Spleen (tissue), 11 donors: ENCODE results near the gene ATG5. TPM values are rescaled to one million over a fixed set of nuclear protein-coding genes. Genes with fewer than 3 reads are reported as not detected.

Experiments used
- DNase-seq: peaks from one replicate; pipeline ENCODE4 v3.0.0-alpha.2; 2020
- H3K27ac ChIP-seq, 8 donors: fragments of 200-600 bp; sonication (generic) in 7 of 8; 1 replicate in 4 of 8; 2 replicates in 4 of 8; pipeline versions ENCODE4 v1.5.0 to v1.8.0; 2016 to 2021; ENCODE audit warnings: inconsistent platforms in 4 of 8, mild to moderate bottlenecking in 4 of 8, moderate library complexity in 1 of 8
- H3K27me3 ChIP-seq, 7 donors: fragments of 200-600 bp; sonication (generic) in 6 of 7; replicated peaks in 1 of 7; 1 replicate in 4 of 7; 2 replicates in 3 of 7; pipeline versions ENCODE4 v1.5.0 to v1.8.0; 2016 to 2021; ENCODE audit warnings: inconsistent platforms in 3 of 7, mild to moderate bottlenecking in 1 of 7
- H3K36me3 ChIP-seq, 6 donors: fragments of 200-600 bp; sonication (generic) in 5 of 6; 1 replicate in 4 of 6; 2 replicates in 2 of 6; pipeline versions ENCODE4 v1.5.0 to v1.8.0; 2016 to 2021; ENCODE audit warnings: inconsistent platforms in 2 of 6
- H3K4me1 ChIP-seq, 6 donors: fragments of 200-600 bp; sonication (generic) in 5 of 6; 1 replicate in 3 of 6; 2 replicates in 3 of 6; pipeline versions ENCODE4 v1.5.0 to v1.8.0; 2016 to 2021; ENCODE audit warnings: inconsistent platforms in 3 of 6
- H3K4me3 ChIP-seq, 8 donors: fragments of 200-600 bp; sonication (generic) in 7 of 8; 1 replicate in 4 of 8; 2 replicates in 4 of 8; pipeline versions ENCODE4 v1.5.0 to v1.8.0; 2016 to 2021; ENCODE audit warnings: inconsistent platforms in 4 of 8, mild to moderate bottlenecking in 4 of 8, moderate library complexity in 2 of 8
- H3K9me3 ChIP-seq, 8 donors: fragments of 200-600 bp; sonication (generic) in 7 of 8; 1 replicate in 4 of 8; 2 replicates in 4 of 8; pipeline versions ENCODE4 v1.5.0 to v1.8.0; 2016 to 2021; ENCODE audit warnings: inconsistent platforms in 4 of 8
- POLR2A ChIP-seq, 3 donors: fragments of 450-650 bp; IDR thresholded peaks; one replicate each; pipeline ENCODE4 v1.5.1; 2017; ENCODE audit warnings: antibody characterized with exemption in 3 of 3, mild to moderate bottlenecking in 1 of 3
- POLR2AphosphoS5 ChIP-seq, 3 donors: sonication (generic); formaldehyde crosslinking; IDR thresholded peaks; one replicate each; pipeline ENCODE4 v1.5.1; 2017; ENCODE audit warnings: antibody characterized with exemption in 3 of 3
- WGBS, 5 donors: extraction: QIAGEN DNeasy Blood & Tissue Kit in 3 of 5; methylation state at CpG; one replicate each; pipeline versions ENCODE4 v1.1.5 to v1.1.7; 2013 to 2018; 5-methylcytosine and 5-hydroxymethylcytosine counted together
- intact Hi-C: fragments of 100-400 bp; cut with DNase I; formaldehyde crosslinking; loops from one replicate; pipeline ENCODE4 v1.15.0; 2023; ENCODE audit warnings: low total_unique reads
- polyA plus RNA-seq, 3 donors: library from polyadenylated mRNA; stranded (reverse); fragments of 200-250 nt; gene quantifications; one replicate each; pipeline ENCODE4 v1.2.1, GENCODE V29; 2013
- total RNA-seq, 7 donors: library from RNA; depleted of rRNA in 3 of 7; stranded (reverse); fragments of >200 nt in 3 of 7; fragmentation: NEBNext Ultra II Directional in 4 of 7; extraction: Animal tissue kit (Norgen Biotek cat#: 25700) in 4 of 7; gene quantifications; one replicate each; pipeline versions ENCODE4 v1.1.0 to v1.2.1, GENCODE V29; 2016 to 2021
- TF ChIP-seq, protein P1 (sequence below), 11 experiments: fragments of 200-600 bp in 7 of 11; fragments of 450-650 bp in 4 of 11; sonication (generic) in 4 of 11; IDR thresholded peaks in 8 of 11; conservative IDR thresholded peaks in 3 of 11; 1 replicate in 7 of 11; 2 replicates in 4 of 11; pipeline versions ENCODE4 v1.4.0 to v1.8.0; 2016 to 2021; ENCODE audit warnings: antibody characterized with exemption in 11 of 11, inconsistent platforms in 4 of 11, mild to moderate bottlenecking in 1 of 11
- donor health status: healthy with polysubstance abuse.
- donor health status: DM: no; HTN: no; CAD: no; lungs with moderate emphysema.
- donor health status: DM: no; HTN: no; CAD: no.
- donor health status: Bipolar disorder and iron deficiency.
- donor health status: healthy.
- donor health status: DM: no; HTN: no; CAD: no.
- donor health status: DM: yes; HTN: yes; CAD: no.

ATG5 gene
- total and polyA plus RNA-seq, 10 donors = 12.1 to 41.6 (median 27.7) TPM

DNA sequence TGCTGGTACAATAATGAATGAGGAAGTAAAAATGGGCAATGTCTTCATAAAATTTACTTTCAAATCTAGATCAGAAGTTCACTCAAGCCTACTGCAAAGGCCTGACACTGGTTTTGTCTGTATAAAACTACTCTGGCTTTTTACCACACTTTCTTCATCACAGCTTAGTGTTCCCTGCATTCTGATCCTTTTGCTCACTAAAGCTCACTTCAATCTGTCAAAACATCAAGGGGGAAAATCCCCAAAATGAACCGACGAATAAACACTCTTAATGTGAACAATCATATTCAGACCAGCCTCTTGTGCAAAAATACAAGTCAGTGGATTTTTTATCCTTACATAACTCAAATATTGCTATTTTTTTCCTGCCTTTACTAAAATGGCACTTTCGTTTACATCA, 140.9 kb downstream of the ATG5 start:
- intact Hi-C loops = no loop called here
- no peaks in the 10 kb centered on the region for H3K9me3 ChIP-seq
- peaks cover 0 to 17% (median 0%) of the 10 kb centered on the region in 6 donors for H3K36me3 ChIP-seq
- no peaks in the 10 kb centered on the region for H3K27me3 ChIP-seq
- H3K4me1 ChIP-seq = peaks cover 0 to 11% (median 0%) of the 10 kb centered on the region in 6 donors
- no peak for DNase-seq
- 77 to 87% (median 79%) methylated on average over 3 of the region's 3 CpGs for WGBS, 5 donors
- TF ChIP-seq, protein P1, sequence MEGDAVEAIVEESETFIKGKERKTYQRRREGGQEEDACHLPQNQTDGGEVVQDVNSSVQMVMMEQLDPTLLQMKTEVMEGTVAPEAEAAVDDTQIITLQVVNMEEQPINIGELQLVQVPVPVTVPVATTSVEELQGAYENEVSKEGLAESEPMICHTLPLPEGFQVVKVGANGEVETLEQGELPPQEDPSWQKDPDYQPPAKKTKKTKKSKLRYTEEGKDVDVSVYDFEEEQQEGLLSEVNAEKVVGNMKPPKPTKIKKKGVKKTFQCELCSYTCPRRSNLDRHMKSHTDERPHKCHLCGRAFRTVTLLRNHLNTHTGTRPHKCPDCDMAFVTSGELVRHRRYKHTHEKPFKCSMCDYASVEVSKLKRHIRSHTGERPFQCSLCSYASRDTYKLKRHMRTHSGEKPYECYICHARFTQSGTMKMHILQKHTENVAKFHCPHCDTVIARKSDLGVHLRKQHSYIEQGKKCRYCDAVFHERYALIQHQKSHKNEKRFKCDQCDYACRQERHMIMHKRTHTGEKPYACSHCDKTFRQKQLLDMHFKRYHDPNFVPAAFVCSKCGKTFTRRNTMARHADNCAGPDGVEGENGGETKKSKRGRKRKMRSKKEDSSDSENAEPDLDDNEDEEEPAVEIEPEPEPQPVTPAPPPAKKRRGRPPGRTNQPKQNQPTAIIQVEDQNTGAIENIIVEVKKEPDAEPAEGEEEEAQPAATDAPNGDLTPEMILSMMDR (IDR thresholded peaks at IDR 0.05 in 8 of 11, conservative IDR thresholded peaks at IDR 0.05 in 3 of 11) = no peak
- TF ChIP-seq POLR2AphosphoS5 (IDR thresholded peaks at IDR 0.05) = no peak
- no peak for TF ChIP-seq POLR2A (IDR thresholded peaks at IDR 0.05)
- no peak overlapping the region for H3K4me3 ChIP-seq
- no peak overlapping the region for H3K27ac ChIP-seq

DNA sequence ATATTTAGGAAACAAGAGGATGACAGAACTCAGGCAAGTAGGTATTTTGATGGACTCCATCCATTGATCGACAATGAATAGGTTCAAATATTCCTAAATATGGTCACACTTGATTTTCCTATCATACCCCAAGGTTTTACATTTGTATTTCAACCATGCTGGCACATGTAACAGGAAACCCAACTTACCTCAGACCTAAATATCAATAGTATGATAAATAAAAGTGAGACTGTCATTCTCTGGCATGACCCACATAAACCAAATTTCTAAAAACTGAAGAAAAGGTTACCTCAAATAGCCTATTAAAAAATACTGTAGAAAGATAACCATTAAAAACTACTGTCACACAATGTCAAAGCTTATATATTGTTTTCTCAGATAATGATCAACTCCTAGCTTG, 142.1 kb downstream of the ATG5 start:
- Histone ChIP-seq H3K4me1 (peaks cover 0 to 21% (median 3%) of the 10 kb centered on the region in 6 donors), H3K9me3 (no peaks in the 10 kb centered on the region), H3K27me3 (no peaks in the 10 kb centered on the region), H3K4me3 (no peak overlapping the region), H3K36me3 (peaks cover 0 to 13% (median 0%) of the 10 kb centered on the region in 6 donors), H3K27ac (no peak overlapping the region)
- TF ChIP-seq POLR2A (IDR thresholded peaks at IDR 0.05) (no peak), POLR2AphosphoS5 (IDR thresholded peaks at IDR 0.05) (no peak)
- TF ChIP-seq, protein P1 (IDR thresholded peaks at IDR 0.05 in 8 of 11, conservative IDR thresholded peaks at IDR 0.05 in 3 of 11) = no peak
- no peak for DNase-seq
- intact Hi-C loops = no loop called here
- 88 to 98% (median 93%) methylated on average over 1 of the region's 1 CpG for WGBS, 5 donors

DNA sequence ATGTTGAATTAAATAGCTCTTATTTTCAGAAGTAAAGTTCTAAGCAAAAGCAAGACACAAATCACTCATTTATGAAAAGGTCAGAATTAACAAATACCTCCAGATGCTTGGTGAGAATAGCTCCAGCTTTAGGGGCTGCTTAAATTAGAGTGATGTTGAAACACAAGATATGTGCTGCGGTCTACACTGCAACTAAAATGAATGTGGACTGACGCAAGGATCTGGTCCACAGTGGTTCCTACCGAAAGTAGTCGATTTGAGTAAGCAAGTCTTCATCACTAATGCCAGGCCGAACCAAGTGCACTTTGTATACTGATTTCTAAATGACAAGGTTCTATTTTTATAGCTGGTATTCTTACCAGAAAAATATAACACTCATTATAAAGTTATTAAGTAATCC, 143.1 kb downstream of the ATG5 start:
- Histone ChIP-seq H3K4me1 (peaks cover 0 to 21% (median 3%) of the 10 kb centered on the region in 6 donors), H3K27me3 (no peaks in the 10 kb centered on the region), H3K36me3 (peaks cover 0 to 13% (median 0%) of the 10 kb centered on the region in 6 donors), H3K9me3 (no peaks in the 10 kb centered on the region), H3K4me3 (no peak overlapping the region), H3K27ac (no peak overlapping the region)
- TF ChIP-seq, protein P1 (IDR thresholded peaks at IDR 0.05 in 8 of 11, conservative IDR thresholded peaks at IDR 0.05 in 3 of 11) = no peak
- TF ChIP-seq POLR2A (IDR thresholded peaks at IDR 0.05) (no peak), POLR2AphosphoS5 (IDR thresholded peaks at IDR 0.05) (no peak)
- DNase-seq = no peak
- WGBS, 5 donors = 73 to 85% (median 80%) methylated on average over 5 of the region's 5 CpGs
- intact Hi-C loops = no loop called here

DNA sequence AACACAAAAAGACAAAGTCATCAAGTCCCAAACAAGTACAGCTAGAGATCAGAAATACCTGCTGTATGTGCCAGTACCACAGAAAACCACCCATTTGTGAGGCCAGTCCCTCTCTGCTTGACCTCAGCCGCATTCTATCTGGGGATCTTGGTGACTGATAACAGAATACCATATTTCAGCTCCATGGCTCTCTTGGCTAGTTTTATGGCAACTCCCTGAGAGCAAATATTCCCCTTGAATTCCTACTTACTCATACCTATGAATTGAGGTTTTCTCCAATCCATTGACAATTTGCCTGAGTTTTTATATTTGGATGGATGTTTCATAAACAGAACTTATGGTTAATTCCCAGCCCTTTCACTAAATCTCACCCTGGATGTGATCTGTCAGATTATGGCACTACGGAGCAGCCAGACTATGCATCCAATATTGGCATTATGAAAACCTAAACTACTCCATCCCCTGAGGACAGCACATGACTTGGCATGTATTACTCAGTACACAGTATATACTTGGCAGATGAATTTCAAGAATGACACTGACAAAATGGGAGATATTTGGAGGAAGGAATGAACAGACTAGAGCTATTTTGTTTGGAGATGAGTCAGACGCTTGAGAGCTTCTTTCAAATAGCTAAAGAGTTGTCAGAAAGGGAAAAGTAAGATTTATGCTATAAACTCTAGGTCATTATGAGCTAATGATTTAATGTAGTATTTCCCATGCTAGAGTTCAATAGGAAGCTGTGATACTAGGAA, 143.7 kb downstream of the ATG5 start:
- intact Hi-C loops = no loop called here
- H3K4me1 ChIP-seq = peaks cover 0 to 15% (median 2%) of the 10 kb centered on the region in 6 donors
- no peaks in the 10 kb centered on the region for H3K9me3 ChIP-seq
- H3K27ac ChIP-seq = no peak overlapping the region
- no peak for DNase-seq
- no peak overlapping the region for H3K4me3 ChIP-seq
- TF ChIP-seq, protein P1 (IDR thresholded peaks at IDR 0.05 in 8 of 11, conservative IDR thresholded peaks at IDR 0.05 in 3 of 11) = no peak
- TF ChIP-seq POLR2A (IDR thresholded peaks at IDR 0.05) (no peak), POLR2AphosphoS5 (IDR thresholded peaks at IDR 0.05) (no peak)
- no peaks in the 10 kb centered on the region for H3K27me3 ChIP-seq
- WGBS, 5 donors = 75 to 90% (median 88%) methylated on average over 3 of the region's 3 CpGs
- peaks cover 0 to 13% (median 0%) of the 10 kb centered on the region in 6 donors for H3K36me3 ChIP-seq
